HFFc6 (cell line): Measurements from ENCODE around the gene HAPLN2. TPM values are rescaled to one million over a fixed set of nuclear protein-coding genes. Genes with fewer than 3 reads are reported as not detected.
A peak's percentile ranks its signal among the peaks of the same experiment; 100 is the strongest.

Experiments
- DNase-seq: peaks from one replicate; pipeline ENCODE4 v3.0.0-alpha.2; 2018
- H3K27ac Mint-ChIP-seq: 2 replicates; pipeline ENCODE4 v1.8.0; 2020; ENCODE audit warnings: mild to moderate bottlenecking, mixed read lengths
- H3K27me3 Mint-ChIP-seq: 2 replicates; pipeline ENCODE4 v1.8.0; 2021; ENCODE audit warnings: mild to moderate bottlenecking, moderate library complexity, mixed read lengths; ENCODE audit not compliant: insufficient read depth
- H3K36me3 Mint-ChIP-seq: 2 replicates; pipeline ENCODE4 v1.8.0; 2021; ENCODE audit warnings: low read depth, mixed read lengths
- H3K4me1 Mint-ChIP-seq: 2 replicates; pipeline ENCODE4 v1.8.0; 2020; ENCODE audit warnings: low read depth, mixed read lengths
- H3K4me3 Mint-ChIP-seq: 2 replicates; pipeline ENCODE4 v1.8.0; 2020; ENCODE audit warnings: mild to moderate bottlenecking, moderate library complexity, mixed read lengths
- H3K9me3 Mint-ChIP-seq: 2 replicates; pipeline ENCODE4 v1.8.0; 2020; ENCODE audit warnings: mild to moderate bottlenecking, mixed read lengths
- CTCF ChIP-seq: fragments of 200-600 bp; sonication (generic); IDR thresholded peaks from 2 replicates; pipeline ENCODE4 v1.5.0; 2021; ENCODE audit warnings: antibody characterized with exemption, mild to moderate bottlenecking
- total RNA-seq, 6 experiments: library from RNA; stranded (reverse); fragmentation: NEBNext Ultra II Directional; extraction: Animal tissue kit (Norgen Biotek cat#: 25700); gene quantifications; 2 replicates in 1 of 6; 3 replicates in 5 of 6; pipeline ENCODE4 v1.2.3, GENCODE V29; 2021

Gene HAPLN2
- total RNA-seq, 6 experiments from 2014 or later: not detected

- peaks cover 5% of the 10 kb centered on the region; the same call in 1 of the 2 replicates for H3K27me3 Mint-ChIP-seq
- H3K36me3 Mint-ChIP-seq: no peaks in the 10 kb centered on the region
- DNase-seq: no peak
- H3K4me3 Mint-ChIP-seq: no peak overlapping the region
- TF ChIP-seq CTCF: no peak
- no peaks in the 10 kb centered on the region for H3K9me3 Mint-ChIP-seq
- H3K27ac Mint-ChIP-seq: peak overlapping the region; percentile 98
- peaks cover 84% of the 10 kb centered on the region for H3K4me1 Mint-ChIP-seq
Observed at GRCh38 chr1:156662800-156663055, 43.5 kb downstream of the HAPLN2 start.

GRCh38 chr1:156663178-156663577 is 44.0 kb downstream of the HAPLN2 start:
- Mint-ChIP-seq H3K27me3 (peaks cover 6% of the 10 kb centered on the region), H3K36me3 (no peaks in the 10 kb centered on the region), H3K27ac (peak overlapping the region; percentile 98), H3K4me3 (peak overlapping the region; percentile 31; the same call in 1 of the 2 replicates), H3K9me3 (no peaks in the 10 kb centered on the region), H3K4me1 (peaks cover 88% of the 10 kb centered on the region)
- TF ChIP-seq CTCF: no peak
- no peak for DNase-seq

GRCh38 chr1:156664046-156664766 is 45.0 kb downstream of the HAPLN2 start:
- TF ChIP-seq CTCF: no peak
- H3K9me3 Mint-ChIP-seq: no peaks in the 10 kb centered on the region
- no peaks in the 10 kb centered on the region for H3K36me3 Mint-ChIP-seq
- peaks cover 91% of the 10 kb centered on the region for H3K4me1 Mint-ChIP-seq
- H3K27me3 Mint-ChIP-seq: peaks cover 6% of the 10 kb centered on the region
- DNase-seq: peak; percentile 36
- H3K27ac Mint-ChIP-seq: peak overlapping the region; percentile 98
- peak overlapping the region; percentile 53 for H3K4me3 Mint-ChIP-seq

- no peak for TF ChIP-seq CTCF
- H3K4me1 Mint-ChIP-seq: peaks cover 89% of the 10 kb centered on the region
- H3K36me3 Mint-ChIP-seq: no peaks in the 10 kb centered on the region
- H3K9me3 Mint-ChIP-seq: no peaks in the 10 kb centered on the region
- H3K27me3 Mint-ChIP-seq: peaks cover 1% of the 10 kb centered on the region
- peak overlapping the region; percentile 53 for H3K4me3 Mint-ChIP-seq
- no peak for DNase-seq
- H3K27ac Mint-ChIP-seq: peak overlapping the region; percentile 98
Observed at GRCh38 chr1:156664767-156665411, 45.7 kb downstream of the HAPLN2 start.

GRCh38 chr1:156665539-156665938 is 46.3 kb downstream of the HAPLN2 start:
- H3K27ac Mint-ChIP-seq: peak overlapping the region; percentile 46
- no peaks in the 10 kb centered on the region for H3K36me3 Mint-ChIP-seq

More at GRCh38 chr1:156665539-156665938, 46.3 kb downstream of the HAPLN2 start:
- peaks cover 1% of the 10 kb centered on the region for H3K27me3 Mint-ChIP-seq
- no peak for DNase-seq
- TF ChIP-seq CTCF: no peak
- peaks cover 82% of the 10 kb centered on the region for H3K4me1 Mint-ChIP-seq
- H3K9me3 Mint-ChIP-seq: no peaks in the 10 kb centered on the region
- H3K4me3 Mint-ChIP-seq: no peak overlapping the region
